A673 (cell line): ENCODE data around the gene EIF1. TPM values are rescaled to one million over a fixed set of nuclear protein-coding genes. Genes with fewer than 3 reads are reported as not detected.
A peak's percentile ranks its signal among the peaks of the same experiment; 100 is the strongest.

Source experiments
- BruUV-seq: library from RNA; stranded (reverse); fragments of 400-500 nt; replicated peaks from 2 replicates; lab custom pipeline; 2021; lab: Mats Ljungman, UMichigan
- CTCF ChIA-PET: fragments of 300-600 bp; sonication (Branson Sonifier 250); formaldehyde crosslinking; loops from one replicate; lab custom pipeline; 2022; ENCODE audit warnings: antibody characterized with exemption; lab: Charles Lee
- POLR2A ChIA-PET: fragments of 300-600 bp; sonication (Branson Sonifier 250); formaldehyde crosslinking; loops from one replicate; lab custom pipeline; 2022; ENCODE audit warnings: antibody characterized with exemption; ENCODE audit not compliant: low non-redundant PET; lab: Charles Lee
- DNase-seq: peaks from one replicate; pipeline ENCODE4 v3.0.0-alpha.2; 2015; ENCODE audit warnings: low spot score
- H3K27ac ChIP-seq: fragments of 200-600 bp; sonication (generic); 2 replicates; pipeline ENCODE4 v1.5.1; 2016; ENCODE audit warnings: mixed run types, low read depth, mild to moderate bottlenecking, mixed read lengths, antibody characterized with exemption, low read length; ENCODE audit not compliant: poor library complexity, severe bottlenecking
- H3K27me3 ChIP-seq: fragments of 200-600 bp; sonication (generic); replicated peaks from 2 replicates; pipeline ENCODE4 v1.6.1; 2017; ENCODE audit warnings: mixed run types, low read depth, mild to moderate bottlenecking, mixed read lengths, antibody characterized with exemption, low read length; ENCODE audit not compliant: insufficient read depth, poor library complexity
- H3K36me3 ChIP-seq: fragments of 200-600 bp; sonication (generic); 2 replicates; pipeline ENCODE4 v1.6.1; 2016; ENCODE audit warnings: mixed run types, mild to moderate bottlenecking, mixed read lengths, antibody characterized with exemption, low read length; ENCODE audit not compliant: insufficient read depth, poor library complexity, severe bottlenecking
- H3K4me1 ChIP-seq: fragments of 200-600 bp; sonication (generic); 2 replicates; pipeline ENCODE4 v1.6.1; 2017; ENCODE audit warnings: mixed run types, mild to moderate bottlenecking, mixed read lengths, antibody characterized with exemption, low read length; ENCODE audit not compliant: insufficient read depth, poor library complexity, severe bottlenecking
- H3K4me3 ChIP-seq: fragments of 200-600 bp; sonication (generic); 2 replicates; pipeline ENCODE4 v1.5.1; 2016; ENCODE audit warnings: low read depth, mixed run types, mild to moderate bottlenecking, mixed read lengths, low read length; ENCODE audit not compliant: poor library complexity, severe bottlenecking
- H3K9me3 ChIP-seq: fragments of 200-600 bp; sonication (generic); 2 replicates; pipeline ENCODE4 v1.6.1; 2016; ENCODE audit warnings: mixed run types, low read depth, mild to moderate bottlenecking, mixed read lengths, antibody characterized with exemption, low read length; ENCODE audit not compliant: poor library complexity, severe bottlenecking
- CTCF ChIP-seq: fragments of 300-800, 200-600 bp; sonication (generic); conservative IDR thresholded peaks from 2 replicates; pipeline ENCODE4 v1.5.1; 2017; ENCODE audit warnings: low read depth, mild to moderate bottlenecking, antibody characterized with exemption, low read length, moderate library complexity, mixed read lengths
- EZH2 ChIP-seq: fragments of 200-600 bp; sonication (generic); IDR thresholded peaks from 2 replicates; pipeline ENCODE4 v1.6.1; 2017; ENCODE audit warnings: borderline replicate concordance, low read depth, mild to moderate bottlenecking, mixed read lengths, antibody characterized with exemption, low read length; ENCODE audit not compliant: poor library complexity, severe bottlenecking
- intact Hi-C: fragments of 100-400 bp; cut with micrococcal nuclease; formaldehyde crosslinking; loops from one replicate; pipeline ENCODE4 v1.10.0; 2022; ENCODE audit not compliant: unreplicated experiment
- total RNA-seq: library from RNA; stranded (reverse); gene quantifications from 2 replicates; pipeline ENCODE4 v1.2.3, GENCODE V29; 2021

The EIF1 gene
- total RNA-seq, 1 experiment from 2014 or later, result 524 TPM

GRCh38 chr17:41642252-41643156 lies 46.2 kb upstream of the EIF1 start:
- Histone ChIP-seq H3K27ac (no peak overlapping the region), H3K9me3 (no peaks in the 10 kb centered on the region), H3K36me3 (no peaks in the 10 kb centered on the region), H3K27me3 (no peaks in the 10 kb centered on the region), H3K4me3 (no peak overlapping the region), H3K4me1 (peaks cover 4% of the 10 kb centered on the region)
- POLR2A ChIA-PET, result no interaction called here
- no peak for DNase-seq
- CTCF ChIA-PET, result no interaction called here
- no TSS peak for BruUV-seq
- intact Hi-C loops, result no loop called here
- TF ChIP-seq EZH2 (no peak), CTCF (no peak)

GRCh38 chr17:41647038-41647813 lies 41.5 kb upstream of the EIF1 start:
- peak; percentile 13 for DNase-seq
- no TSS peak for BruUV-seq
- CTCF ChIA-PET, result interaction anchor here (2.5 kb wide), 1 partner anchor 98 kb away, joined by 24 read pairs; no protein-coding TSS in a partner anchor
- intact Hi-C loops, result loop anchor here (5.0 kb wide), 2 partner anchors 740 to 790 kb away; no protein-coding TSS in a partner anchor
- H3K27me3 ChIP-seq, result no peaks in the 10 kb centered on the region
- peaks cover 6% of the 10 kb centered on the region for H3K4me1 ChIP-seq
- no peaks in the 10 kb centered on the region for H3K9me3 ChIP-seq
- POLR2A ChIA-PET, result no interaction called here
- H3K36me3 ChIP-seq, result no peaks in the 10 kb centered on the region
- H3K27ac ChIP-seq, result no peak overlapping the region
- TF ChIP-seq CTCF, result no peak
- no peak for TF ChIP-seq EZH2
- H3K4me3 ChIP-seq, result no peak overlapping the region

- TF ChIP-seq EZH2 (no peak), CTCF (peak; percentile 77)
- CTCF ChIA-PET, result interaction anchor here (0.6 to 2.5 kb wide), 13 partner anchors 13 to 985 kb away, joined by 3 to 24 read pairs (median 10); no protein-coding TSS in a partner anchor
- BruUV-seq, result no TSS peak
- Histone ChIP-seq H3K27ac (peak overlapping the region; percentile 61), H3K4me1 (peaks cover 6% of the 10 kb centered on the region), H3K9me3 (no peaks in the 10 kb centered on the region), H3K36me3 (no peaks in the 10 kb centered on the region), H3K27me3 (no peaks in the 10 kb centered on the region), H3K4me3 (peak overlapping the region; percentile 41)
- POLR2A ChIA-PET, result interaction anchor here (0.6 to 0.7 kb wide), 2 partner anchors 74 to 909 kb away, joined by 8 to 21 read pairs; no protein-coding TSS in a partner anchor
- DNase-seq, result peak; percentile 83
- intact Hi-C loops, result loop anchor here (1.0 to 5.0 kb wide), 4 partner anchors 14 to 791 kb away; no protein-coding TSS in a partner anchor
These were observed 40.7 kb upstream of the EIF1 start for GRCh38 chr17:41647940-41648410.
